ENCODE measurements around the gene CKS1B. TPM values are rescaled to one million over a fixed set of nuclear protein-coding genes. Genes with fewer than 3 reads are reported as not detected.

Gene CKS1B
- total RNA-seq, 1 experiment from 2014 or later: 312 TPM

- no peak for DNase-seq (ENCODE audit: low spot score)
Observed at GRCh38 chr1:155014709-155015508, 40.4 kb downstream of the CKS1B start.

GRCh38 chr1:155015527-155016230 lies 41.2 kb downstream of the CKS1B start:
- no peak for DNase-seq (ENCODE audit: low spot score)

GRCh38 chr1:155016231-155016831 lies 41.9 kb downstream of the CKS1B start:
- DNase-seq (ENCODE audit: low spot score): no peak

- DNase-seq (ENCODE audit: low spot score): peak; percentile 92
Observed at GRCh38 chr1:155017041-155017945, 42.8 kb downstream of the CKS1B start.

- no peak for DNase-seq (ENCODE audit: low spot score)
Observed at GRCh38 chr1:155017946-155018316, 43.5 kb downstream of the CKS1B start.

- no peak for DNase-seq (ENCODE audit: low spot score)
Observed at GRCh38 chr1:155018617-155019348, 44.3 kb downstream of the CKS1B start.

GRCh38 chr1:155019377-155020245 lies 45.1 kb downstream of the CKS1B start:
- DNase-seq (ENCODE audit: low spot score): no peak

GRCh38 chr1:155022136-155022926 lies 47.9 kb downstream of the CKS1B start:
- peak; percentile 52 for DNase-seq (ENCODE audit: low spot score)

GRCh38 chr1:155022927-155023236 lies 48.4 kb downstream of the CKS1B start:
- DNase-seq (ENCODE audit: low spot score): no peak

GRCh38 chr1:155023627-155024026 lies 49.1 kb downstream of the CKS1B start:
- no peak for DNase-seq (ENCODE audit: low spot score)

- DNase-seq (ENCODE audit: low spot score): no peak
Observed at GRCh38 chr1:155024315-155024714, 49.8 kb downstream of the CKS1B start.

- DNase-seq (ENCODE audit: low spot score): no peak
Observed at GRCh38 chr1:155026154-155026553, 51.7 kb downstream of the CKS1B start.

GRCh38 chr1:155026588-155026987 lies 52.1 kb downstream of the CKS1B start:
- peak; percentile 56 for DNase-seq (ENCODE audit: low spot score)

Other genes starting within 250 kb of the CKS1B start
- 0.10 and 0.36 TPM in 2 replicates for gene KCNN3, start 104.4 kb upstream of the CKS1B start, total RNA-seq (2014; rRNA removed; shearing (Covaris generic))
- 13.9 and 14.3 TPM in 2 replicates for gene PMVK, start 38.0 kb upstream of the CKS1B start, total RNA-seq (2014; rRNA removed; shearing (Covaris generic))
- gene PBXIP1, start 18.6 kb upstream of the CKS1B start, total RNA-seq (2014; rRNA removed; shearing (Covaris generic)): 51.0 and 89.4 TPM in 2 replicates
- 27.1 and 27.5 TPM in 2 replicates for gene PYGO2, start 12.9 kb upstream of the CKS1B start, total RNA-seq (2014; rRNA removed; shearing (Covaris generic))
- 292 and 357 TPM in 2 replicates for gene SHC1, start 3.9 kb upstream of the CKS1B start, total RNA-seq (2014; rRNA removed; shearing (Covaris generic))
- 63.5 and 65.9 TPM in 2 replicates for gene FLAD1, start 8.7 kb downstream of the CKS1B start, total RNA-seq (2014; rRNA removed; shearing (Covaris generic))
- gene LENEP, start 18.9 kb downstream of the CKS1B start, total RNA-seq (2014; rRNA removed; shearing (Covaris generic)): not detected in 2 replicates
- 27.3 and 29.5 TPM in 2 replicates for gene ZBTB7B, start 28.1 kb downstream of the CKS1B start, total RNA-seq (2014; rRNA removed; shearing (Covaris generic))
- gene DCST2, start 59.1 kb downstream of the CKS1B start, total RNA-seq (2014; rRNA removed; shearing (Covaris generic)): 0.90 TPM in 1 of 2 replicates, not detected in the other
- not detected in 2 replicates for gene DCST1, start 59.1 kb downstream of the CKS1B start, total RNA-seq (2014; rRNA removed; shearing (Covaris generic))
- gene ADAM15, start 76.6 kb downstream of the CKS1B start, total RNA-seq (2014; rRNA removed; shearing (Covaris generic)): 144 and 154 TPM in 2 replicates
- gene EFNA4, start 89.1 kb downstream of the CKS1B start, total RNA-seq (2014; rRNA removed; shearing (Covaris generic)): 20.3 and 21.7 TPM in 2 replicates
- 1.5 and 2.5 TPM in 2 replicates for gene EFNA3, start 104.2 kb downstream of the CKS1B start, total RNA-seq (2014; rRNA removed; shearing (Covaris generic))
- gene EFNA1, start 153.2 kb downstream of the CKS1B start, total RNA-seq (2014; rRNA removed; shearing (Covaris generic)): 17.0 and 17.9 TPM in 2 replicates
- gene SLC50A1, start 161.2 kb downstream of the CKS1B start, total RNA-seq (2014; rRNA removed; shearing (Covaris generic)): 30.4 and 39.8 TPM in 2 replicates
- gene DPM3, start 165.8 kb downstream of the CKS1B start, total RNA-seq (2014; rRNA removed; shearing (Covaris generic)): 37.4 and 116 TPM in 2 replicates
- 122 and 126 TPM in 2 replicates for gene KRTCAP2, start 198.6 kb downstream of the CKS1B start, total RNA-seq (2014; rRNA removed; shearing (Covaris generic))
- 1.1 and 3.4 TPM in 2 replicates for gene TRIM46, start 199.2 kb downstream of the CKS1B start, total RNA-seq (2014; rRNA removed; shearing (Covaris generic))
- gene THBS3, start 233.2 kb downstream of the CKS1B start, total RNA-seq (2014; rRNA removed; shearing (Covaris generic)): 11.3 and 24.6 TPM in 2 replicates
- 85.8 and 110 TPM in 2 replicates for gene MTX1, start 234.0 kb downstream of the CKS1B start, total RNA-seq (2014; rRNA removed; shearing (Covaris generic))